ENCODE data around the gene PEAK1.

- TF ChIP-seq CTCF (IDR thresholded peaks at IDR 0.05) (no peak), POLR2A (IDR thresholded peaks at IDR 0.05) (no peak)
Measured at GRCh38 chr15:77093436-77093835, 326.5 kb downstream of the PEAK1 start.

Data from suprapubic skin (tissue), 3 donors.